HCT116 (cell line): Measurements from ENCODE around the gene TTLL5.

Source experiments
- CEBPB ChIP-seq: IDR thresholded peaks from 2 replicates; pipeline ENCODE4 v1.6.1; 2012; ENCODE audit warnings: low read depth
- EZH2phosphoT487 ChIP-seq: fragments of 200-600 bp; IDR thresholded peaks from 2 replicates; pipeline ENCODE4 v1.6.1; 2018; ENCODE audit warnings: antibody characterized with exemption, borderline replicate concordance
- POLR2AphosphoS5 ChIP-seq: IDR thresholded peaks from 2 replicates; pipeline ENCODE4 v1.6.1; 2011; ENCODE audit warnings: mild to moderate bottlenecking, low read depth, low read length, moderate library complexity
- SIN3A ChIP-seq: IDR thresholded peaks from 2 replicates; pipeline ENCODE4 v1.6.1; 2012; ENCODE audit warnings: low read depth
- TF ChIP-seq, protein P1 (sequence below), 3 experiments: fragments of 200-600 bp in 1 of 3; sonication (generic) in 1 of 3; IDR thresholded peaks in 2 of 3; conservative IDR thresholded peaks in 1 of 3; 2 replicates each; pipeline ENCODE4 v1.5.1; 2012 to 2017; ENCODE audit warnings: low read depth in 2 of 3, low read length in 2 of 3, antibody characterized with exemption in 1 of 3, borderline replicate concordance in 1 of 3, control low read depth in 1 of 3, mild to moderate bottlenecking in 1 of 3, mixed read lengths in 1 of 3, mixed run types in 1 of 3, moderate library complexity in 1 of 3; ENCODE audit not compliant: insufficient read depth in 1 of 3
- TF ChIP-seq, protein P2 (sequence below): IDR thresholded peaks from 2 replicates; pipeline ENCODE4 v1.6.1; 2012

DNA sequence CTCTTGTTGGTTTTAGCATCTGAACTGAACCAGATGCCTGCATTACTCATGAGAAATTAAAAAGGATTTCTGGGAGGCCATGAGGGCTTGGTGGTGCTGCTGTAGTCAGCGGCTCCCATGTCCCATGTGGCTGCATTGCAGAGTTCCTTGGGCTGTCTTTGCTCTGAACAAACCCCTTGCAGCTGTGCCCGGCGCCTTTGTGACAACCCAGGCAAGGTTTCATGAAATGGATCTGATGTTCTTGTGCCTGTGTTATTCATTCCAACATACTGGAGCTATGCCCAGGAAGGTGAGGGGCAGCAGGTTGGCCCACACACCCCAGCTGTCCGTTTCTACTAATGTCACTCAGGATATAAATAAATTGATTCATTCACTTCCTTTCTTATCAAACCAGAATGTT is 280.0 kb downstream of the TTLL5 start:
- TF ChIP-seq CEBPB (no peak), EZH2phosphoT487 (no peak), POLR2AphosphoS5 (no peak), SIN3A (no peak)
- TF ChIP-seq, protein P1, sequence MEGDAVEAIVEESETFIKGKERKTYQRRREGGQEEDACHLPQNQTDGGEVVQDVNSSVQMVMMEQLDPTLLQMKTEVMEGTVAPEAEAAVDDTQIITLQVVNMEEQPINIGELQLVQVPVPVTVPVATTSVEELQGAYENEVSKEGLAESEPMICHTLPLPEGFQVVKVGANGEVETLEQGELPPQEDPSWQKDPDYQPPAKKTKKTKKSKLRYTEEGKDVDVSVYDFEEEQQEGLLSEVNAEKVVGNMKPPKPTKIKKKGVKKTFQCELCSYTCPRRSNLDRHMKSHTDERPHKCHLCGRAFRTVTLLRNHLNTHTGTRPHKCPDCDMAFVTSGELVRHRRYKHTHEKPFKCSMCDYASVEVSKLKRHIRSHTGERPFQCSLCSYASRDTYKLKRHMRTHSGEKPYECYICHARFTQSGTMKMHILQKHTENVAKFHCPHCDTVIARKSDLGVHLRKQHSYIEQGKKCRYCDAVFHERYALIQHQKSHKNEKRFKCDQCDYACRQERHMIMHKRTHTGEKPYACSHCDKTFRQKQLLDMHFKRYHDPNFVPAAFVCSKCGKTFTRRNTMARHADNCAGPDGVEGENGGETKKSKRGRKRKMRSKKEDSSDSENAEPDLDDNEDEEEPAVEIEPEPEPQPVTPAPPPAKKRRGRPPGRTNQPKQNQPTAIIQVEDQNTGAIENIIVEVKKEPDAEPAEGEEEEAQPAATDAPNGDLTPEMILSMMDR (IDR thresholded peaks at IDR 0.05 in 2 of 3, conservative IDR thresholded peaks at IDR 0.05 in 1 of 3; ENCODE audit: borderline replicate concordance in 1 of 3, insufficient read depth in 1 of 3, low read depth in 2 of 3, low read length in 2 of 3): no peak
- TF ChIP-seq, protein P2, sequence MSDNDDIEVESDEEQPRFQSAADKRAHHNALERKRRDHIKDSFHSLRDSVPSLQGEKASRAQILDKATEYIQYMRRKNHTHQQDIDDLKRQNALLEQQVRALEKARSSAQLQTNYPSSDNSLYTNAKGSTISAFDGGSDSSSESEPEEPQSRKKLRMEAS: no peak
